Suprapubic skin (tissue), 4 donors: ENCODE data around the gene LRRC9.

Experiments
- EP300 ChIP-seq: sonication (generic); formaldehyde crosslinking; IDR thresholded peaks from one replicate; pipeline ENCODE4 v1.6.1; 2017; ENCODE audit warnings: antibody characterized with exemption
- POLR2A ChIP-seq, 2 donors: fragments of 450-650 bp; IDR thresholded peaks; one replicate each; pipeline ENCODE4 v1.6.1; 2017; ENCODE audit warnings: antibody characterized with exemption in 2 of 2, mild to moderate bottlenecking in 2 of 2, moderate library complexity in 2 of 2
- POLR2AphosphoS5 ChIP-seq, 3 donors: sonication (generic); formaldehyde crosslinking; IDR thresholded peaks; one replicate each; pipeline ENCODE4 v1.6.1; 2017; ENCODE audit warnings: antibody characterized with exemption in 3 of 3
- TF ChIP-seq, protein P1 (sequence below), 2 donors: fragments of 200-600 bp in 1 of 2; fragments of 450-650 bp in 1 of 2; sonication (generic) in 1 of 2; IDR thresholded peaks; one replicate each; pipeline ENCODE4 v1.5.1; 2016 to 2019; ENCODE audit warnings: antibody characterized with exemption in 2 of 2, mild to moderate bottlenecking in 1 of 2, moderate library complexity in 1 of 2

DNA sequence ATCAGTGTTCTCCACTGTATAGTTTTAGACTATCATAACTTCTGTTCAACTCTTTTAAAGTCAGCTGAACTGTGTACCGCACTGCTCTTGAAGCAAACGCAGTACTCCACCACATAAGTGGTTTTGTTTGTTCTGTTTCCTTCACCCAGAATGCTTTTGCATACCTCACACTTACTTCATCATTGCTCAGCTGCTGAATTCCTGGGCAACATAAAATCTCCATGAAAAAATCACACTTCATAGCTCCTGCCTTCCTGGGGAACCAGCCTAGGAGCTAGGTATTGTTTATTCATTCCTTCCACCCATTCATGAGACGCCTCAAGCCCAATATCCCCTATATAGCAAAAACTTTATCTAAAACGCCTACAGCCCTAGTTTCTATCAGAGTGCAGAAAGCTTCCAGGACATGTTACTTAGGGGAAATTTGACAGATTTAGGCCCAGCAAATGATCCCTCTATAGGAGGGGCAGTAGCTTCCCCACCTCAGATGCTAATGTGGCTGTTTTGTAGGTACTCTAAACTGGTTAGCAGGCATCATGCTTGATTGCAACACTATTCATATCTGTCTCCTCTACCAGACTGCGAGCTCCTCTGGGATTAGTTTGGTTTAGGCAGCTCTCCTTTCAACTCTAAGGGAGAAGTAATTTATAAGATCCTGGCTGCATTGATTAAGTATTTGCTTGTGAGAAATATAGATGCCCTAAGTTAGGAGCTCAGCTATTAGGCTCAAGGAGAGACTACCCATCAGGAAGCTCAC is 44.5 kb downstream of the LRRC9 start:
- TF ChIP-seq, protein P1, sequence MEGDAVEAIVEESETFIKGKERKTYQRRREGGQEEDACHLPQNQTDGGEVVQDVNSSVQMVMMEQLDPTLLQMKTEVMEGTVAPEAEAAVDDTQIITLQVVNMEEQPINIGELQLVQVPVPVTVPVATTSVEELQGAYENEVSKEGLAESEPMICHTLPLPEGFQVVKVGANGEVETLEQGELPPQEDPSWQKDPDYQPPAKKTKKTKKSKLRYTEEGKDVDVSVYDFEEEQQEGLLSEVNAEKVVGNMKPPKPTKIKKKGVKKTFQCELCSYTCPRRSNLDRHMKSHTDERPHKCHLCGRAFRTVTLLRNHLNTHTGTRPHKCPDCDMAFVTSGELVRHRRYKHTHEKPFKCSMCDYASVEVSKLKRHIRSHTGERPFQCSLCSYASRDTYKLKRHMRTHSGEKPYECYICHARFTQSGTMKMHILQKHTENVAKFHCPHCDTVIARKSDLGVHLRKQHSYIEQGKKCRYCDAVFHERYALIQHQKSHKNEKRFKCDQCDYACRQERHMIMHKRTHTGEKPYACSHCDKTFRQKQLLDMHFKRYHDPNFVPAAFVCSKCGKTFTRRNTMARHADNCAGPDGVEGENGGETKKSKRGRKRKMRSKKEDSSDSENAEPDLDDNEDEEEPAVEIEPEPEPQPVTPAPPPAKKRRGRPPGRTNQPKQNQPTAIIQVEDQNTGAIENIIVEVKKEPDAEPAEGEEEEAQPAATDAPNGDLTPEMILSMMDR (IDR thresholded peaks at IDR 0.05) = no peak
- TF ChIP-seq EP300 (no peak), POLR2AphosphoS5 (IDR thresholded peaks at IDR 0.05) (no peak), POLR2A (IDR thresholded peaks at IDR 0.05) (no peak)
